GM12878 (cell line): ENCODE measurements around the gene AVEN. TPM values are rescaled to one million over a fixed set of nuclear protein-coding genes. Genes with fewer than 3 reads are reported as not detected.

Experiments used
- ATAC-seq: fragments of 200-7000 bp; cut with Tn5 transposase; 3 replicates; pipeline ENCODE4 v1.9.1; 2020; ENCODE audit warnings: mild to moderate bottlenecking, moderate library complexity
- BruUV-seq: library from RNA; stranded (reverse); fragments of 400-500 nt; replicated peaks from 2 replicates; lab custom pipeline; 2021; lab: Mats Ljungman, UMichigan
- CTCF ChIA-PET: fragments of 300-600 bp; sonication (Branson Sonifier 250); formaldehyde crosslinking; extraction: SDS; loops from one replicate; lab custom pipeline; 2021; ENCODE audit warnings: inconsistent platforms; lab: Yijun Ruan, JAX
- POLR2A ChIA-PET: fragments of 350-600 bp; formaldehyde crosslinking; extraction: SDS; loops from one replicate; lab custom pipeline; 2021; ENCODE audit warnings: inconsistent platforms; lab: Charles Lee
- RAD21 ChIA-PET: fragments of 300-600 bp; sonication (Branson Sonifier 250); formaldehyde crosslinking; loops from one replicate; lab custom pipeline; 2023; ENCODE audit warnings: antibody characterized with exemption; ENCODE audit not compliant: unreplicated experiment; lab: Charles Lee
- SMC1A ChIA-PET: fragments of 300-600 bp; sonication (Branson Sonifier 250); formaldehyde crosslinking; loops from one replicate; lab custom pipeline; 2023; ENCODE audit not compliant: unreplicated experiment, uncharacterized antibody; lab: Charles Lee
- DNase-seq: peaks from one replicate; pipeline ENCODE4 v3.0.0-alpha.2; 2011; ENCODE audit warnings: low read depth, low spot score
- FAIRE-seq: peaks from 3 replicates; lab custom pipeline; 2011; peaks lifted over from hg19 to GRCh38; lab: Jason Lieb, UNC
- H2AFZ ChIP-seq: 2 replicates; pipeline ENCODE4 v1.6.0; 2011; ENCODE audit warnings: low read depth, low read length, control low read depth; ENCODE audit not compliant: control insufficient read depth
- H3K27ac ChIP-seq: 2 replicates; pipeline ENCODE4 v1.5.1; 2011; ENCODE audit warnings: control low read depth; ENCODE audit not compliant: control insufficient read depth, insufficient read depth
- H3K27me3 ChIP-seq, 2 experiments: replicated peaks in 1 of 2; 2 replicates each; pipeline versions ENCODE4 v1.6.0 to v1.6.1; 2011; ENCODE audit warnings: low read length in 1 of 2; ENCODE audit not compliant: control insufficient read depth in 2 of 2, insufficient read depth in 2 of 2
- H3K36me3 ChIP-seq, 2 experiments: 2 replicates each; pipeline ENCODE4 v1.5.1; 2011; ENCODE audit warnings: low read length in 1 of 2; ENCODE audit not compliant: control insufficient read depth in 2 of 2, insufficient read depth in 2 of 2
- H3K4me1 ChIP-seq: 2 replicates; pipeline ENCODE4 v1.6.1; 2011; ENCODE audit warnings: mild to moderate bottlenecking, low read length, moderate library complexity, mixed read lengths; ENCODE audit not compliant: control insufficient read depth, insufficient read depth
- H3K4me2 ChIP-seq: 2 replicates; pipeline ENCODE4 v1.6.0; 2011; ENCODE audit warnings: control low read depth; ENCODE audit not compliant: control insufficient read depth, insufficient read depth
- H3K4me3 ChIP-seq: fragments of 200-600 bp; sonication (generic); 2 replicates; pipeline ENCODE4 v1.5.1; 2016
- H3K79me2 ChIP-seq: 2 replicates; pipeline ENCODE4 v1.6.0; 2011; ENCODE audit warnings: low read length; ENCODE audit not compliant: control insufficient read depth, insufficient read depth
- H3K9ac ChIP-seq: 2 replicates; pipeline ENCODE4 v1.8.0; 2011; ENCODE audit warnings: low read length, control low read depth, mixed read lengths; ENCODE audit not compliant: control insufficient read depth, insufficient read depth
- H3K9me3 ChIP-seq: replicated peaks from 3 replicates; pipeline ENCODE4 v1.5.1; 2011; ENCODE audit warnings: mild to moderate bottlenecking, low read length; ENCODE audit not compliant: control insufficient read depth, insufficient read depth
- H4K20me1 ChIP-seq: 2 replicates; pipeline ENCODE4 v1.6.0; 2011; ENCODE audit not compliant: control insufficient read depth, insufficient read depth
- MTA2 ChIP-seq: fragments of 450-650 bp; IDR thresholded peaks from 2 replicates; pipeline ENCODE4 v1.6.1; 2016; ENCODE audit warnings: low read depth, mild to moderate bottlenecking, moderate library complexity
- NBN ChIP-seq: fragments of 450-650 bp; IDR thresholded peaks from 2 replicates; pipeline ENCODE4 v1.6.1; 2016
- SMAD5 ChIP-seq: IDR thresholded peaks from 2 replicates; pipeline ENCODE4 v1.6.1; 2016; ENCODE audit warnings: antibody characterized with exemption, low read depth
- TAF1 ChIP-seq: IDR thresholded peaks from 2 replicates; pipeline ENCODE4 v1.6.1; 2011; ENCODE audit warnings: mild to moderate bottlenecking, low read depth, low read length, borderline replicate concordance
- WGBS: methylation state at CpG from one replicate; pipeline ENCODE4 v1.1.6; 2016; ENCODE audit warnings: low lambda C conversion rate; ENCODE audit not compliant: insufficient replicate concordance, insufficient coverage; ENCODE audit errors: missing lambda C conversion rate; 5-methylcytosine and 5-hydroxymethylcytosine counted together
- in situ Hi-C: fragments of 300-500 bp; cut with MboI; formaldehyde crosslinking; loops from 9 replicates; pipeline ENCODE4 v1.14.3; 2018; ENCODE audit warnings: mixed read lengths
- intact Hi-C: fragments of 100-400 bp; cut with micrococcal nuclease; formaldehyde crosslinking; loops from one replicate; pipeline ENCODE4 v1.14.2; 2022; ENCODE audit not compliant: unreplicated experiment
- polyA plus RNA-seq, 11 experiments: library from polyadenylated mRNA; depleted of rRNA in 4 of 11; unstranded in 6 of 11; stranded (reverse) in 5 of 11; fragments of >200 nt; fragmentation: Nextera tagmentation in 4 of 11; fragmentation: Illumina TruSeq in 1 of 11; extraction: Ambion mirVana in 4 of 11; extraction: Trizol in 1 of 11; gene quantifications; 1 replicate in 1 of 11; 2 replicates in 10 of 11; pipeline versions ENCODE4 v1.2.1 to v1.2.3, GENCODE V29; 2011 to 2016; ENCODE audit warnings: inconsistent platforms in 2 of 11, missing spikeins in 2 of 11, low read depth in 1 of 11
- total RNA-seq, 4 experiments: library from RNA; depleted of rRNA in 3 of 4; stranded (reverse); fragments of >200 nt in 3 of 4; fragmentation: Illumina TruSeq in 1 of 4; extraction: Trizol in 1 of 4; gene quantifications; 2 replicates each; pipeline versions ENCODE4 v1.2.1 to v1.2.3, GENCODE V29; 2013 to 2021
- TF ChIP-seq, protein P1 (sequence below): IDR thresholded peaks from 2 replicates; pipeline ENCODE4 v1.6.1; 2011; ENCODE audit warnings: borderline replicate concordance, low read depth, mild to moderate bottlenecking, moderate library complexity, low read length; ENCODE audit not compliant: insufficient read depth, poor library complexity, severe bottlenecking

The AVEN gene
- total and polyA plus RNA-seq, 10 of the 15 experiments (the other 5 are each of a cell fraction or from before 2014, with no cell fraction given) = 1.4 to 15.1 (median 10.5) TPM

DNA sequence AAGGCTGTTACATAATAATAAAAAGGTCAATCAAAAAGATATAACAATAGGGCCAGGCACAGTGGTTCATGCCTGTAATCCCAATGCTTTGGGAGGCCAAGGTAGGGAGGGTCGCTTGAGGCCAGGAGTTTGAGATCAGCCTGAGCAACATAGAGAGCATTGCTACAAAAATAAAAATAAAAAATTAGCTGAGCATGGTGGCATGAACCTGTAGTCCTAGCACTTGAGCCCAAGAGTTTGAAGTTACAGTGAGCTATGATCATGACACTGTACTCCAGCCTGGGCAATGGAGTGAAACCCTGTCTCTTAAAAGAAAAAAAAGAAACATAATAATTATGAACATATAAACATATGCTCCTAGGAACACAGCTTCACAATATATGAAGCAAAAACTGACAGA, 29.3 kb downstream of the AVEN start:
- no peaks in the 10 kb centered on the region for H3K9me3 ChIP-seq
- BruUV-seq = no TSS peak
- no peaks in the 10 kb centered on the region for H3K79me2 ChIP-seq
- no peak overlapping the region for H3K27ac ChIP-seq
- no peak overlapping the region for H3K9ac ChIP-seq
- H3K4me1 ChIP-seq = no peaks in the 10 kb centered on the region
- ChIA-PET SMC1A (no interaction called here), POLR2A (no interaction called here), CTCF (no interaction called here), RAD21 (no interaction called here)
- intact Hi-C loops = no loop called here
- no peaks in the 10 kb centered on the region for H4K20me1 ChIP-seq
- DNase-seq (no peak), FAIRE-seq (no peak), ATAC-seq (no peak)
- TF ChIP-seq TAF1 = no peak
- TF ChIP-seq NBN = no peak
- H2AFZ ChIP-seq = no peak overlapping the region
- H3K4me2 ChIP-seq = no peak overlapping the region
- WGBS = 100% methylated on average over 1 of the region's 1 CpG
- no peak overlapping the region for H3K4me3 ChIP-seq
- no peaks in the 10 kb centered on the region for H3K27me3 ChIP-seq
- no peaks in the 10 kb centered on the region for H3K36me3 ChIP-seq
- in situ Hi-C loops = no loop called here

DNA sequence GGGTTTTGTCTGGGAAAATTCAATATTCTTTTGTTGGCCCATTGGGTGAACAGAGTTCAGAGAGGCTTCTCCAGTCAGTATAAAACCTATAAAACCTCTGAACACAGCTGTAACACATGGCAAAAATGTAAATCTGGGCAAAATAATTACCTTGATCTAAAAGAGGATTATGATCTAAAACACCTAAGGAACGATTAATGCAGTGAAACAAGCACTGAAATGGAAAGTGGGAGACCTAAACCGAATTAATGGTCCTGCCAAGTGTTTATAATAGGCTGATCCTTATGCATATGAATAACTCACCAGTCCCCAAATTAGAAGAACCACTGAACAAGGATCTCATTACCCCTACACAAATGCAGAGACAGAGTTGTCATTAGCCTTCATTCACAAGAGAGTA, 32.6 kb downstream of the AVEN start:
- 72% methylated on average over 2 of the region's 2 CpGs for WGBS
- ATAC-seq = no peak
- no peak for FAIRE-seq
- in situ Hi-C loops (no loop called here), intact Hi-C loops (no loop called here)
- CTCF ChIA-PET = no interaction called here
- SMC1A ChIA-PET = no interaction called here
- Histone ChIP-seq H3K36me3 (no peaks in the 10 kb centered on the region), H3K4me3 (no peak overlapping the region), H4K20me1 (no peaks in the 10 kb centered on the region), H3K79me2 (no peaks in the 10 kb centered on the region), H3K4me1 (no peaks in the 10 kb centered on the region), H3K27ac (no peak overlapping the region), H3K4me2 (no peak overlapping the region)
- RAD21 ChIA-PET = no interaction called here
- POLR2A ChIA-PET = no interaction called here
- BruUV-seq = no TSS peak
- TF ChIP-seq MTA2 (no peak), SMAD5 (no peak)
- TF ChIP-seq, protein P1, sequence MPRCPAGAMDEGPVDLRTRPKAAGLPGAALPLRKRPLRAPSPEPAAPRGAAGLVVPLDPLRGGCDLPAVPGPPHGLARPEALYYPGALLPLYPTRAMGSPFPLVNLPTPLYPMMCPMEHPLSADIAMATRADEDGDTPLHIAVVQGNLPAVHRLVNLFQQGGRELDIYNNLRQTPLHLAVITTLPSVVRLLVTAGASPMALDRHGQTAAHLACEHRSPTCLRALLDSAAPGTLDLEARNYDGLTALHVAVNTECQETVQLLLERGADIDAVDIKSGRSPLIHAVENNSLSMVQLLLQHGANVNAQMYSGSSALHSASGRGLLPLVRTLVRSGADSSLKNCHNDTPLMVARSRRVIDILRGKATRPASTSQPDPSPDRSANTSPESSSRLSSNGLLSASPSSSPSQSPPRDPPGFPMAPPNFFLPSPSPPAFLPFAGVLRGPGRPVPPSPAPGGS = no peak
- TF ChIP-seq, all 136 proteins: peak for 0
- Histone ChIP-seq H3K27me3 (no peaks in the 10 kb centered on the region), H3K9ac (no peak overlapping the region), H2AFZ (no peak overlapping the region), H3K9me3 (no peaks in the 10 kb centered on the region)
- DNase-seq = no peak
